HL-60/S4 treated with retinoic acid at 250 ng/mL for 4 days and 3 days (cell line): ENCODE data around the gene NPLOC4.

Experiments
- in situ Hi-C: fragments of 300-500 bp; cut with MboI; formaldehyde crosslinking; loops from 2 replicates; pipeline ENCODE4 v1.7.0; 2022; ENCODE audit warnings: low sequenced_read_pairs

Gene NPLOC4

GRCh38 chr17:81509972-81510784, 126.7 kb downstream of the NPLOC4 start:
- in situ Hi-C loops, result no loop called here

DNA sequence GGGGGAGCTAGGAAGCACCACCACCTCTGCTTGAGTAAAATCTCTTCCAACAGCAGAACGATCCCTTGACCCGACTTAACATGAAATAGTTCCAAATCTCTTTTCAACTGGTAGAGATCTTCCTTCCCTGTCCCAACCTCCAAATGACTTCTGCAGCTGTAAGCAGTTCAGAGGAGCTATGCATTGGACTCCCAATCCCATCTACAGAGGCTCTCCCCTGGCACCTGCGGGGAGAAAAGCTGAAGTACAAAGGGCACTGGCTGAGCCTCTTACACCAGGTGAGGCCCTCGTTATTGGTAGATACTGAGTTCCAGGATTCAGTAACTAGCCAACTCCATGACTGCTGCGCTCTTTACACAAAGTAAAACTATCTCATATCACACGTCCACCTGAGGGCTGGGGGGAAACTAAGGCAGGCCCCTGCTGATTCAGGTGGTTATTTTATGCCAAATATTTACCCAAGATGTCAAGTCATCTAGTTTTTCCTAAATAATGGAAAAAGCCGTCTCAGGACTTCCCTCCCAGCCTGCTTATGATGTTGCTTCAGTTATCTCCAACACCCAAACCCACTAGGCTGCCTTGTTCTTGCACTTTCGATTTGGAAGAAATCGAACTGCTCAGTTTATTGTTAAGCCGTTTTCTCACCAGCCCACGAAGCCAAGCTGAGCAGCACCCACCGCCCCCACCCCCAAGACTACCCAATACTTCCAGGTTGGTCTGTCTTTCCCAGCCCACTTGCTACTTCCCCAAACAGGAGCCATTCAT, 127.5 kb downstream of the NPLOC4 start:
- in situ Hi-C loops, result no loop called here

GRCh38 chr17:81508639-81509206, 128.2 kb downstream of the NPLOC4 start:
- in situ Hi-C loops, result no loop called here
